GM19240 (cell line): ENCODE measurements around the gene MTG1.
"Not testable (repeated sequence)": the region's sequence is repeated elsewhere in the genome, so short reads cannot be mapped to it uniquely, and the experiment has no call there.

Experiments
- DNase-seq: peaks from one replicate; pipeline ENCODE4 v3.0.0; 2011; ENCODE audit warnings: low spot score; ENCODE audit not compliant: insufficient read length

Gene MTG1

DNA sequence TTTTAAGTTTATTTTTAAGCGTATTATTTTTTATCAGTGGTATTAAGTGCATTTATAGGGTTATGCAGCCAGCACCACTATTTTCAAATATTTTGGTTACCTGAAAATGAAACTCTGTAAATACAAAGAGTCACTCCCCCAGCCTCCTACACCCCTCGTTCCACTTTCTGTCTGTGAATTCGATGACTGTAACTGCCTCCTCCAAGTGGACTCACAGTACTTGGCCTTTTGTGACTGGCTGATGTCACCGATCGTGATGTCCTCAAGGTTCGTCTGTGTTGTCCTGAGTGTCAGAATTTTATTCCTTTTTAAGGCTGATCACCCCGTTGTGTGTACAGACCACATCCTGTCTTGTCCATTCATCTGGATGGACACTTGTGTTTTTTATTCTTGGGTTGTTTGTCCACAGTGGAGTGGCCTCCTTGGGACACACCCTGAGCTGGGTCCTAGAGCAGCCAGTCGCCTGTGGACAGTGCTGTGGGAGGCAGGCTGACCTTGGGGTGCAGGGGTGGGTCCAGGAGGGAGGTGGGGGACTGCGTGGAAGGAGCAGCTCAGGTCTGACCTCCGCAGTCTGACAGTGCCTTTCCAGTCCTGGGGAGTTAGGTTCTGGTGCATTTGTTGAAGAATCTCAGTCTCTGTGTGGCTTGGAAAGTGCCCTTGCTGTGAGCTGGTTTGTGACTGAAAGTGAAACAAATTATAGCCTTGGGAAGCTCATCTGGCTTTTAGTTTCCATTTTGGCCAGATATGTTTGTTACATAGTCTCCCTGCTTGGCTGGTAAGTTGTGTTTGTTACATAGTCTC lies 6.9 kb downstream of the MTG1 start:
- no peak for DNase-seq

- no peak for DNase-seq
Observed at GRCh38 chr10:133401500-133401899, 7.5 kb downstream of the MTG1 start.

GRCh38 chr10:133401981-133402725 lies 8.2 kb downstream of the MTG1 start:
- DNase-seq = no peak

GRCh38 chr10:133403359-133403758 lies 9.4 kb downstream of the MTG1 start:
- no peak for DNase-seq

DNA sequence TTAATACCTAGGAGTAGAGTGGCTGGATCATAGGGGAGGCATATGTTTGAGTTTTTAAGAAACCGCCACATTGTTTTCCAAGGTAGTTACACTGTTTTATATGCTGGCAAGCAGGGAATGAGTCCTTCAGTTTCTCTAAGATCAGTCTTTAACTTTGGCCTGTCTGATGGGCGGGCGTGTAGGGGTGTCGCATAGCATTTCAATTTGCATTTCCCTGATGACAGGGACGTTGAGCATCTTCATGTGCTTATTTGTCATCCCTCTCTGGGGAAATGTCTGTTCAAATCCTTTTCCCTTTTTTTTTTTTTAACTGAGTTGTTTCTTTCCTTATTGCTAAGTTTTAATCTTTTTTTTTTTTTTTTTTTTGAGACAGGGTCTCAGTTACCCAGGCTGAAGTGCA lies 9.8 kb downstream of the MTG1 start:
- DNase-seq = no peak

DNA sequence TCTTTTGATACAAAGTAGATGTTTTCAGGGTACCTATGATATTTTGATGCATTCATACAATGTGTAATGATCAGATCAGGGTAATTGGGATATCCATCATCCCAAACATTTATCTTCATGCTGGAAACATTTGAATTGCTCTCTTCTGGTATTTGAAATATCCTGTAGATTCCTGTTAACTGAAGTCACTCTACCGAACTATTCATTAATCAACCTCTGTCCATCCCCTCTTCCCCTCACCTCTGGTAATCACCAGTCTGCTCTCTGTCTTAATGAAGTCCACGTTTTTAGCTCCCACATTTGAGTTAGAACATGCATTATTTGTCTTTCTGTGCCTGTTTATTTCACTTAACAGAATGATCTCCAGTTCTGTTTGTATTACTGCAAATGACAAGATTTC lies 11.3 kb downstream of the MTG1 start:
- DNase-seq = no peak

DNA sequence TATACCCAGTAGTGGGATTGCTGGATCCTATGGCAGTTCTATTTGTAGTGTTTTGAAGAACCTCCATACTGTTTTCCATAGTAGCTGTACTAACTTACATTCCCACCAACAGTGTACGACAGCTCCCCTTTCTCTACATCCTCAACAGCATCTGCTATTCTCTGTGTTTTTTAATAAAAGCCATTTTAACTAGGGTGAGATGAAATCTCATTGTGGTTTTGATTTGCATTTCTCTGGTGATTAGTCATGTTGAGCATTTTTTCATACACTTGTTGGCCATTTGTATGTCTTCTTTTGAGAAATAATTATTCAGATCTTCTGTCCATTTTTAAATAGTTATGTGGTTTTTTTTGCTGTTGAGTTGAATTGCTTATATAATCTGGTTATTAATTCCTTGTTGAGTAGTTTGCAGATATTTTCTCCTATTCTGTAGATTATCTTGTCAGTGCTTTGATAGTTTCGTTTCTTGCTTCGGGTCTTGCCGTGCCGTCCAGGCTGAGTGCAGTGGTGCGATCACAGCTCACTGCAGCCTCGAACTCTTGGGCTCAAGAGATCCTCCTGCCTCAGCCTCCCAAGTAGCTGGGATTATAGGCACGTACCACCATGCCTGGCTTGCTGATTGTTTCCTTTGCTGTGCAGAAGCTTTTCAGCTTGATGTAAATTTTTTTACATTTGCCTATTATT lies 12.0 kb downstream of the MTG1 start:
- no peak for DNase-seq

- no peak for DNase-seq
Observed at GRCh38 chr10:133411523-133412380, 17.8 kb downstream of the MTG1 start.

GRCh38 chr10:133412381-133412711 lies 18.4 kb downstream of the MTG1 start:
- DNase-seq = no peak

GRCh38 chr10:133414401-133414800 lies 20.4 kb downstream of the MTG1 start:
- DNase-seq = not testable (repeated sequence)

GRCh38 chr10:133415752-133416151 lies 21.8 kb downstream of the MTG1 start:
- no peak for DNase-seq

DNA sequence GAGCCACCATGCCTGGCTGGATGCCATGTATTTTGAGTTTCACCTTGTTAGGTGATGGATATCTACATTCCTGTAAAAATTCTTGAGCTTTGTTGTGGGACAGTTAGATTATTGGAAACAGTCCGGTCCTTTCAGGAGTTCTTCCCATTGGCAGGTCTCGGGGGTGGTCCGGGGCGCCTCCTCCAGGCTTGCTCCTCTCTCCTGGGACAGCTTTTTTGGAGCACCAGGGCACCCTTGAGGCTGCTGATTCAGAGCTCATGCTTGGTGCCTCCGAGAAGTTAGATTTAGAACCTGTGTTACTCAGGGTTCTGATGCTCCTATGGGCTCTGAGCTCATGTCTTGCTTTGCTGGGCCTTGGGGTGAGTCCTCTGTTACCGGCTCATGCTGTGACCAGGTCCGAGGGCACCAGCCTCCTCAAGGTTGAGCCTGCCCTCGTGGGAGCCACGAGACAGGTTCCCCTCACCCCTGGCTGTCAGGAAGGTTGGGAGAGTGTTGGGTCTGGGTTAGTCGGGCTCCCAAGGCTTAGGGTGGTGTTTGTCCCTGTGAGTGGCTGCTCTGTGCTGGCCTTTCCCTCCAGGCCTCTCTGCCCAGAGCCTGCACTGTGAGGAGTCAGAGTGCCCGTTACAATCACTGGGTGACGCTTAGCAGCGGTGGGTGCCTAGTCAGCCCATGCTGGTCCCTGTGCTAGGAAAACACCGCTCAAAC lies 24.5 kb downstream of the MTG1 start:
- no peak for DNase-seq

- DNase-seq = no peak
Observed at GRCh38 chr10:133419211-133419950, 25.4 kb downstream of the MTG1 start.

- DNase-seq = no peak
Observed at GRCh38 chr10:133420028-133420427, 26.1 kb downstream of the MTG1 start.

DNA sequence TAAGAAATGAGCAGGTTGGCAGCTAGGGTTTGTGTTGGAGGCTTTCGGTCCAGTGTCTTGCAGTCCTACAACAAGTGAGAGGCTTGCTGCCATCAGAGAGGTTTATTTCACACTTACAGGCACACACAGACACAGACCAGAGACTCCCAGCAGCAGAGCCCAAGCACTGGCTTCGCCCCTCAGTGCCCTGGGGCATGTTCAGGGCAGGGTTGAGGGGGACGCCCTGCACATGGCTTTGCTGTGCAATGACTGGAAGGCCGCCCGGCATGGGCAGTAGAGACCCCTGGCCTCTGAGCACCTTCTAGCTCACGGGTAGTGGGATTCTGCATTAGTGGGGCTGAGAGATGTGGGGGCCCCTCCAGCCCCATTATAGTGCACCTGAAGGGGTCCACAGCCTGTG lies 26.6 kb downstream of the MTG1 start:
- no peak for DNase-seq

- DNase-seq = no peak
Observed at GRCh38 chr10:133421336-133422222, 27.6 kb downstream of the MTG1 start.

DNA sequence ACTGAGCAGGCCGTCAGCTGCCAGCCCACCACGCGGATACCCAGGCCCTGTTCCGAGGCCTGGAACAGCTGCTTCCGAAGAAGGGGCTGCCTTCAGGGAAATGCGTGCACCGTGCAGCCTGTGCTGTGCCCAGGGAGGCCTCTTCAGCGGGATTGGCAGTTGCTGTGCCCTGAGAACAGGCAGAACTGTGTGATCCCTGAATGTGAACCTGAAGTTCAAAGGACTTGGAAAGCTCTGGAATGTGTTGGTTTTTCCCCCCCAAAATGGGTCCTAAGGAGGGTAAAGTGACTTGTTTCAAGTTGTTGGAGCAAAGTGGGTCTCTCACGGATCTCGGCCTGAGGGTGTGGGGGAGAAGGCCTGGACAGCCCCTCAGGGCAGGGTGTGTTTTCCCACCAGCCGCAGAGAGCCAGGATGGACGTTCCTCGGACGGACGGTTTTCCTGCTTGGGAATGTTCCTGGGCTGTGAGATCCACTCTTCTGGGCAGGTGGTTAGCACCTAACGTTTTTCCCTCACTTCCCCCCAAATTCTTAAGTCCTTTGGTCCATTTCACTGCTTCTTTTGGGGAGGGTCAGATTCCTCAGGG lies 28.4 kb downstream of the MTG1 start:
- DNase-seq = no peak
